ENCODE data around the gene RAB7A.

- TF ChIP-seq POLR2AphosphoS5 (IDR thresholded peaks at IDR 0.05; ENCODE audit: low read depth, low read length) (no peak), POLR2A (IDR thresholded peaks at IDR 0.05; ENCODE audit: low read depth, low read length) (no peak)
These were observed 39.5 kb upstream of the RAB7A start for GRCh38 chr3:128686465-128686864.

All from GM12892 (cell line).